VCaP (cell line): ENCODE results near the gene C16orf96.

Source experiments
- H3K27ac ChIP-seq: fragments of 450-650 bp; 2 replicates; pipeline ENCODE4 v1.5.1; 2017
- TF ChIP-seq, protein P1 (sequence below): fragments of 450-650 bp; conservative IDR thresholded peaks from 2 replicates; pipeline ENCODE4 v1.5.1; 2017; ENCODE audit warnings: mild to moderate bottlenecking, moderate library complexity

Gene C16orf96

DNA sequence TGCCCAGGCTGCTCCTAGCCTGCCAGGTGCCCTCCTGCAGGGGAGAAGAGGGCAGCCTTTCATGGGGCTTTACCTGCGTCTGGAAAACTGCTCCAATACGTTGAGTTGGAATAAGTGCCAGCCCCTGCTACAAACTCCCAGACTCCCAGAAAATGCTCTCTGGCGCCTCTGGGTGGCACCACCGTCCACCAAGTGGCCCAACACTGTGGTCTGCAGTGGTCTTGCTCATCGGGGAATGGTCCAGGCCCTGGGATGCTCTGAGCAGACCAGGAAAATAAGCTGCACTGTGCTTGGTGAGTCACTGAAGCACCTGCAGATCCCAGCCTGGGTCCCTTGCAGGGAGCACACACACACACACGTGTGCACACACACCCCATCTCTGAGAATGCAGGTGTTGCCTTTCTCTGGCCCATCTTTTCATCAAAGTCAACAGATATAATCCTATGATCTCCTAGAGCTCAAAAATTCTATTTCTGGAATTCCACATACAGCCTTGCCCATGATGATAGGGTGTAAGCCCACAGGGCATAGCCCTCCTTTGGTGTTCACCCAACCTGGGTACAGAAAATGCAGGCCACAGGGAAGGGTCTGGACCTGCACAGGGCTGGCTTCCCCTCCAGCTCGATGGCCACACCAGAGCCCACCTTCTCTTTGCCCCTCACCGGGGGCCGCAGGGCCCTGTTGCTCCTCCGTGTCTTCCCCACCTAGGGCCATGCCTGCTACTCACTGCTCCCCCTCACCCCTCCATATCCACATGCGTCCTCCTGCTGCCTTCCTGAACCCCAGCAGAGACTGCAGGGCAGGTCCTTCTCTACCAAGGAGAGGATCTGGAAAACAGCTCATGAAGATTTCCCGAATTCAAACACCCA, 38.1 kb upstream of the C16orf96 start:
- no peak overlapping the region for H3K27ac ChIP-seq
- TF ChIP-seq, protein P1, sequence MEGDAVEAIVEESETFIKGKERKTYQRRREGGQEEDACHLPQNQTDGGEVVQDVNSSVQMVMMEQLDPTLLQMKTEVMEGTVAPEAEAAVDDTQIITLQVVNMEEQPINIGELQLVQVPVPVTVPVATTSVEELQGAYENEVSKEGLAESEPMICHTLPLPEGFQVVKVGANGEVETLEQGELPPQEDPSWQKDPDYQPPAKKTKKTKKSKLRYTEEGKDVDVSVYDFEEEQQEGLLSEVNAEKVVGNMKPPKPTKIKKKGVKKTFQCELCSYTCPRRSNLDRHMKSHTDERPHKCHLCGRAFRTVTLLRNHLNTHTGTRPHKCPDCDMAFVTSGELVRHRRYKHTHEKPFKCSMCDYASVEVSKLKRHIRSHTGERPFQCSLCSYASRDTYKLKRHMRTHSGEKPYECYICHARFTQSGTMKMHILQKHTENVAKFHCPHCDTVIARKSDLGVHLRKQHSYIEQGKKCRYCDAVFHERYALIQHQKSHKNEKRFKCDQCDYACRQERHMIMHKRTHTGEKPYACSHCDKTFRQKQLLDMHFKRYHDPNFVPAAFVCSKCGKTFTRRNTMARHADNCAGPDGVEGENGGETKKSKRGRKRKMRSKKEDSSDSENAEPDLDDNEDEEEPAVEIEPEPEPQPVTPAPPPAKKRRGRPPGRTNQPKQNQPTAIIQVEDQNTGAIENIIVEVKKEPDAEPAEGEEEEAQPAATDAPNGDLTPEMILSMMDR: peak; percentile 51

DNA sequence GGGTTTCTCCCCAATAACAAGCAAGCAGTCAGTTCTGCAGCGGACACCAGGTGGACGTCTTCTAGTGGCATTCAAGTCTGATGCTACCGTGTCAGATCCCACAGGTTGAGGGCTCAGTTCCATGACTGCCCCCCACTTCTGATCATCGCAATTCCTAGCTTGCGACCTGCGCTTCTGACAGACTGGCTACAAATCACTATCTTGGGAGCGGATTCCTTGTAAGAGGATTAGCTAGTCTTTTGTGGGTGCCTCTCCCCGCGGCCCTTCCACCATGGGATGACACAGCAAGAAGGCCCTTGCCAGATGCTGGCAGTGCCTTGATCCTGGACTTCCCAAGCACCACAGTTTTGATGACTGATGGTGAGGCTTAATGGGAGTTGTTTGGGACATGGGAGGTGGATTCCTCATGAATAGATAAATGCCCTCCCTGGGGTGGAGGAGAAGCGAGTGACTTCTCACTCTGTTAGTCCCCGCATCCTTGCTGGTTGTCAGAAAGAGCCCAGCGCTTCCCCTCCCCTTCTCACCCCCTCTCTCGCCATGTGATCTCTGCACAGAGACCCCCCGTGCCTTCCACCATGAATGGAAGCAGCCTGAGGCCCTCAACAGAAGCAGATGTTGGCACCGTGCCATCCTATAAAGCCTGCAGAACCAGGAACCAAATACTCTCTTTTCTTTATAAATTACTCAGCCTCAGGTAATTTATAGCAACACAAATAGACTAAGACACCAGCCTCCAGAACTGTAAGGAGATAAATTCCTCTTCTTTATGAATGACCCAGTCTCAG, 36.7 kb upstream of the C16orf96 start:
- H3K27ac ChIP-seq: no peak overlapping the region
- TF ChIP-seq, protein P1: no peak

GRCh38 chr16:4520913-4521312, 35.2 kb upstream of the C16orf96 start:
- no peak overlapping the region for H3K27ac ChIP-seq
- TF ChIP-seq, protein P1: no peak

DNA sequence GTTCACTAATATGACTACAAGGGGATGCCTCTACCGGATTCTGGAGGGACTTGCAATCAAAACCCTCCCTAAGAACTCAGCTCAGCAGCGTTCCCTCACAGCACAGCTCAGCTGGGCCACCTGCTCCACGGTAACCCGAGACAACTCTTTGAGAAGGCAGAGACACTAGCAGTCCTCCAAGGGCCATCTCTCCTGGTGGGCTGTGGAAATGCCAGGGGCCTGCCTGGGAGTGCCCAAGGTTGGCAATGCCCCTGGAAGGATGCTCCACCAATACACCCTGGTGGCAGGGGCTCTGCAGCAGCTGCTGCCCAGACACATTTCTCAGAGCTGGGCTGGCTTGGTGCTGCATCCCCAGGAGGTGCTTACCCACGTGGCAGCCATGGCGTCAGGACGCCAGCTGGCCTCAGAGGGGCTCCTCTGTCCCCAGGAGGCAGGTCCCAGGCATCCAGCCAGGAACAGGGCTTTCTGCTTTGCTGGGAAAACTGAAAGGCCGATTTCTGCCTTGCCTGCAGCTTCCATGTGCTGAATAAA, 34.0 kb upstream of the C16orf96 start:
- TF ChIP-seq, protein P1: no peak
- no peak overlapping the region for H3K27ac ChIP-seq

- H3K27ac ChIP-seq: no peak overlapping the region
- TF ChIP-seq, protein P1: no peak
These were observed 32.5 kb upstream of the C16orf96 start for GRCh38 chr16:4523686-4524085.

DNA sequence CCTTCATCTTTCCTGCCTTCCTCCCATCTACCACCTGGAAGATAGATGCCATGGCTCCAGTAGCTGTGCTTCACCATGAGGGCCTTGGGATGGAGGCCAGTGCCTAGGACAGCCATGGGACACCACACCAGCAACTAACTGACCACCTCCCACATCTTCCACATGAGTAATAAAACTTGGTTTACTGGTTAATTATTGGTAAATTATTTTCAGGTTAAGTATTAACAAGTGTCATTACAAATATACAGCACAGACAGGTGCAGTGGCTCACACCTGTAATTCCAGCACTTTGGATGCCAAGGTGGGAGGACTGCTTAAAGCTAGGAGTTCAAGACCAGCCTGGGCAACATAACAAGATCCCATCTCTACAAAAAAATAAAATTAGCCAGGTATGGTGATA, 31.6 kb upstream of the C16orf96 start:
- TF ChIP-seq, protein P1: no peak
- H3K27ac ChIP-seq: no peak overlapping the region

DNA sequence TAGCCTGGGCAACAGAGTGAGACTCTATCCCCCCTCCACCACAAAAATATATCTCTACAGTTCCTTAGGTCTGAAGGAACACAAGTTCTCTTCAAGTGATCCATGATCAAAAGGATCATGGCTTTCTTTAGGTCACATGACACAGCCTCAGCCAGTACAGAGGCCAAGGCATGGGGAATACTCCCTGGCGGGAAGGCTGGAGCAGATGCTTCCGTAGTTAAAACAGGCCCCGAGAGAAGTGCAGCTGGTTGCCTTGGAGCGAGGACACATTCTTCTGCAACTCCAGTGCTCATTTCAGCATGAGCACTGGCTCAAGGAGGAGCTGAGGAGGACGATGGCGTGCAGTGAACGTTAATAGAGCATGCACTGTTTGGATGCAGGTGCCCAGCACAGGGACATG, 31.1 kb upstream of the C16orf96 start:
- TF ChIP-seq, protein P1: no peak
- H3K27ac ChIP-seq: no peak overlapping the region
